ENCODE measurements around the gene THRB. TPM values are rescaled to one million over a fixed set of nuclear protein-coding genes. Genes with fewer than 3 reads are reported as not detected.

THRB gene
- total and polyA plus RNA-seq, 2 experiments from 2014 or later = 3.3 to 5.1 TPM

DNA sequence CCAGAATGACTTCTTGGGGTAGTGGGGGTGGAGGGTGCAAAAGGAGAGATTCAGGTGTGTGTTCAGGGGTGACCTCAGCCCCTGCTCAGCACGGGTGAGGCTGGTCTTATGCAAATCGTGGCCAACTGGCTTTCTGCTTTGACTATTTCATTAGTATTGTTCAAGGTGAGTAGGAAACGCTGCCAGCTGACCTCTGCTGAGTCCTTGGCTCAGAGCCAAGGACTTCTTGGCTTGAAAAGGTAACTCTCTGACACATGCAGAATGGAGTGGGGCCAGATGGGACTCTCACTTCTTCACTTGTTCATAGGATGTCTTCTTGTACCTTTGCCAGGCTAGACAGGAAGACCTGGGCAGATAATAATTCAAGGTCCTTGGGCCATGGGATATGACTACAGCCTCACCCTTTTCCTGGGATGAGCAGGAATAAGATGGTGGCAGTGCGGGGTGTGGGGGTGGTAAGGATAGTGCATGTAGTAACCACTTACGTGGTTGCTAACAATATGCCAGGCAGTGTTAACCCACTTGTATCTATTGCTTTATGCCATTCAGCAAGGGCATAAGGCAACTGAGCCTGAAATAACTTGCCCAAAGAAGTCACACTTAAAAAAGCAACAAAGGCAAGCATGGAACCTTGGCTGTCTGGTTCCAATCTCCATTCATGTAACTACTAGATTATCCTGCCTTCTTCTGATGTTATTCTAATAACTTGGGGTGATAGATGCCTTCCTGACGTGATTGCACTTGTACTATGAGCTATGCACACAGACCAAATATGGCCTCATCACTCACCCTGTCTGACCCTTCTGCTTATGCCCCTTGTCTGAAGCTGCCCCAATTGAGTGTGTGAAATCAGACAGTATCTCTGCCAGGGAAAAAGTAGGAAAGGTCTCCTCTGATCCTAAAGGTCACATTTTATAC is 356.4 kb downstream of the THRB start:
- no peaks in the 10 kb centered on the region for H3K79me2 ChIP-seq (ENCODE audit: insufficient read depth)
- H2AFZ ChIP-seq = no peak overlapping the region
- H3F3A ChIP-seq (ENCODE audit: insufficient read depth) = 0 out of 2 replicates have a peak, but pooled peaks cover 5% of the 10 kb centered on the region
- H3K4me2 ChIP-seq (ENCODE audit: unreplicated experiment) = no peak overlapping the region
- in situ Hi-C loops (cut with MboI) = no loop called here
- no peak for TF ChIP-seq EZH2phosphoT487 (IDR thresholded peaks at IDR 0.05; ENCODE audit: insufficient read depth, low read depth)
- H3K9ac ChIP-seq = no peak overlapping the region
- H3K27me3 ChIP-seq (replicated peaks; ENCODE audit: insufficient read depth) = no peaks in the 10 kb centered on the region
- H3K4me3 ChIP-seq = no peak overlapping the region
- H4K20me1 ChIP-seq (ENCODE audit: insufficient read depth) = no peaks in the 10 kb centered on the region
- H3K4me1 ChIP-seq (ENCODE audit: insufficient read depth) = 0 out of 2 replicates have a peak, but pooled peaks cover 6% of the 10 kb centered on the region
- DNase-seq = no peak
- no peak overlapping the region for H3K27ac ChIP-seq
- H3K36me3 ChIP-seq (ENCODE audit: low read depth) = no peaks in the 10 kb centered on the region
- no peaks in the 10 kb centered on the region for H3K9me3 ChIP-seq (ENCODE audit: low read depth)
- WGBS, 2 experiments (ENCODE audit: low coverage in 1 of 2, low lambda C conversion rate in 2 of 2, missing lambda C conversion rate in 2 of 2) = 91 to 95% methylated on average over 6 of the region's 6 CpGs
- H3K9me2 ChIP-seq (ENCODE audit: insufficient read depth) = no peaks in the 10 kb centered on the region

DNA sequence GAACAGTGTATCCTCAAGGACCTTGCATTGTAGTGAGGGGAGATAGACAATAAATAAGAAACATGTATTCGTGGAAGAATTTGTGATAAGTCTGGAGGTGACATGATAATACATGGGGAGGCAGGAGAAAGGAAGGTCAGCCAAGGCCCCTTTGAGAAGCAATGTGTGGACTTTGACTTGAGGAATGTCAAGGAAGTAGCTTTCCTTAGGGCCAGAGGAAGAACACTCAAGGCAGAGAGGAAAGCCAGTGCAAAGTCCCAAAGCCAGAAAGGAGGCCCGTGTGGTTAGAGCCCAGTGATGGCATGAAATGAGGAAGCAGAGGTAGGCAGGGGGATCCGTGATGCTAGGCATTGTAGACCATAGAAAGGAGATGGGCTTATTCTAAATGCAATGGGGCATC is 357.3 kb downstream of the THRB start:
- TF ChIP-seq EZH2 (IDR thresholded peaks at IDR 0.05; ENCODE audit: insufficient read depth, poor library complexity, severe bottlenecking) (no peak), EZH2phosphoT487 (IDR thresholded peaks at IDR 0.05; ENCODE audit: insufficient read depth, low read depth) (no peak)
- in situ Hi-C loops (cut with MboI) = no loop called here

DNA sequence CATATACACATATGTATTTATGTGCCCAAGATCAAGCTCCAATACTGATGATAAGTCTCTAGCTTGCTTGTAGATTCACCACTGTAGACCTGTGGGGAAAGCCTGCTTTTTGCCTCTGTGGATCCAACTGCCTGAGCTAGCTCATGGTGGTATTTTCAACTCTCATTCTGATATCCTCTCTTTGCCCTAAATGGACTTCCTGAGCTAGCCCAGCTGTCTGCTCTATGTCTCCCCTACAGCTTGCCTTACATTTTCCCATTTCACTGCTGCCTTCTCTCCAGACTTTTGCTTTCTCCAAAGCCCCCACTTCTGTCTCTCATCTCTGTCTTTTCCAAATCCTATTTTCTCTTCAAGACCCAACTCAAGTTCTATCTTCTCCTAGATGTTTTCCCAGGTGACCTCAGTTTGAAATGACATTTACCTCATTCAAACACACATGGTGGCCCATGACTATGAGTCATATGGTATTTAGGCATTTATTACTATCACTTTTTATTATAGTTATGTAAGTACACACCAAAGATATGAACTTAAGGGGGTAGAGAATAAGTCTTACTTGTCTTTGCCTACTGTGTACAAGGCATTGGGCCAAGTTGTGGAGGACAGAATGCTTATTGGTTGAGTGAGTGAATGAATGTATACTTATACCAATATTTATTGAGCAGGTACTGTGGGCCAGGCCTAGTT is 357.9 kb downstream of the THRB start:
- Histone ChIP-seq H3K36me3 (ENCODE audit: low read depth) (no peaks in the 10 kb centered on the region), H3K9ac (no peak overlapping the region), H3K9me3 (ENCODE audit: low read depth) (no peaks in the 10 kb centered on the region), H3K9me2 (ENCODE audit: insufficient read depth) (no peaks in the 10 kb centered on the region), H3K27me3 (replicated peaks; ENCODE audit: insufficient read depth) (no peaks in the 10 kb centered on the region), H3K79me2 (ENCODE audit: insufficient read depth) (no peaks in the 10 kb centered on the region), H4K20me1 (ENCODE audit: insufficient read depth) (no peaks in the 10 kb centered on the region), H2AFZ (no peak overlapping the region), H3K4me3 (no peak overlapping the region), H3K27ac (no peak overlapping the region), H3K4me2 (ENCODE audit: unreplicated experiment) (no peak overlapping the region), H3F3A (ENCODE audit: insufficient read depth) (0 out of 2 replicates have a peak, but pooled peaks cover 5% of the 10 kb centered on the region), H3K4me1 (ENCODE audit: insufficient read depth) (0 out of 2 replicates have a peak, but pooled peaks cover 6% of the 10 kb centered on the region)
- in situ Hi-C loops (cut with MboI) = no loop called here
- TF ChIP-seq EZH2phosphoT487 (IDR thresholded peaks at IDR 0.05; ENCODE audit: insufficient read depth, low read depth) = no peak
- TF ChIP-seq EZH2 (IDR thresholded peaks at IDR 0.05; ENCODE audit: insufficient read depth, poor library complexity, severe bottlenecking) = no peak
- DNase-seq = no peak

More for the DNA sequence above, 357.3 kb downstream of the THRB start:
- H3K9ac ChIP-seq = no peak overlapping the region
- no peak overlapping the region for H3K27ac ChIP-seq
- 0 out of 2 replicates have a peak, but pooled peaks cover 6% of the 10 kb centered on the region for H3K4me1 ChIP-seq (ENCODE audit: insufficient read depth)
- H3K79me2 ChIP-seq (ENCODE audit: insufficient read depth) = no peaks in the 10 kb centered on the region
- no peaks in the 10 kb centered on the region for H3K36me3 ChIP-seq (ENCODE audit: low read depth)
- WGBS, 2 experiments (ENCODE audit: low coverage in 1 of 2, low lambda C conversion rate in 2 of 2, missing lambda C conversion rate in 2 of 2) = 95 to 100% methylated on average over 3 of the region's 3 CpGs
- no peaks in the 10 kb centered on the region for H3K9me2 ChIP-seq (ENCODE audit: insufficient read depth)
- H4K20me1 ChIP-seq (ENCODE audit: insufficient read depth) = no peaks in the 10 kb centered on the region
- H3K4me3 ChIP-seq = no peak overlapping the region
- H2AFZ ChIP-seq = no peak overlapping the region
- 0 out of 2 replicates have a peak, but pooled peaks cover 5% of the 10 kb centered on the region for H3F3A ChIP-seq (ENCODE audit: insufficient read depth)
- DNase-seq = no peak
- H3K4me2 ChIP-seq (ENCODE audit: unreplicated experiment) = no peak overlapping the region
- no peaks in the 10 kb centered on the region for H3K9me3 ChIP-seq (ENCODE audit: low read depth)
- no peaks in the 10 kb centered on the region for H3K27me3 ChIP-seq (replicated peaks; ENCODE audit: insufficient read depth)

DNA sequence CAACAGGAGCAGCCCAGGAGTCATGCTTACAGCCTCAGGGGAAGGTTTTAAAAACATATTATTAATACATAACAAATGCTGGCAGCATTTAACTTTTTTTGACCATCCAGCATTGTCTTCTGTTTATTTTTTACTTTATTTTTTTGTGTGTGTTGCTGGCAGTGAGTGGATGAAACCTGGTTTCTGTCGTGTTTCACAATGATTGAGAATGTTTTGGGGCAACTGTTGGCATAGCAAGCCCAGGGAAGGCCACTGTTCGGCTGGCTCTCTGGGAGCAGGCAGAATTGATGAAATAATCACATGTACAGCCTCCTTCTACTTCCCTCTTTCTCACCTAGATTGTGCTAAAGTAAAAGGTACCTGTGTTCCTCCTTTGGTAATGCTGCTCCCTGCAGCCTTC is 359.4 kb downstream of the THRB start:
- no peaks in the 10 kb centered on the region for H4K20me1 ChIP-seq (ENCODE audit: insufficient read depth)
- H3K4me2 ChIP-seq (ENCODE audit: unreplicated experiment) = no peak overlapping the region
- H3K36me3 ChIP-seq (ENCODE audit: low read depth) = no peaks in the 10 kb centered on the region
- H3K4me3 ChIP-seq = no peak overlapping the region
- H2AFZ ChIP-seq = peak overlapping the region; percentile 9; the same call in 1 of the 2 replicates
- peak overlapping the region; percentile 18; the same call in 1 of the 2 replicates for H3K27ac ChIP-seq
- peak overlapping the region; percentile 5; the same call in 1 of the 2 replicates for H3K9ac ChIP-seq
- no peaks in the 10 kb centered on the region for H3K79me2 ChIP-seq (ENCODE audit: insufficient read depth)
- H3K9me3 ChIP-seq (ENCODE audit: low read depth) = no peaks in the 10 kb centered on the region
- no peaks in the 10 kb centered on the region for H3K27me3 ChIP-seq (replicated peaks; ENCODE audit: insufficient read depth)
- H3F3A ChIP-seq (ENCODE audit: insufficient read depth) = 0 out of 2 replicates have a peak, but pooled peaks cover 5% of the 10 kb centered on the region
- in situ Hi-C loops (cut with MboI) = no loop called here
- peak; percentile 44 for DNase-seq
- WGBS, 2 experiments (ENCODE audit: low coverage in 1 of 2, low lambda C conversion rate in 2 of 2, missing lambda C conversion rate in 2 of 2) = 9 to 32% methylated on average over 2 of the region's 2 CpGs
- H3K9me2 ChIP-seq (ENCODE audit: insufficient read depth) = no peaks in the 10 kb centered on the region
- H3K4me1 ChIP-seq (ENCODE audit: insufficient read depth) = 0 out of 2 replicates have a peak, but pooled peaks cover 6% of the 10 kb centered on the region
- TF ChIP-seq EZH2phosphoT487 (IDR thresholded peaks at IDR 0.05; ENCODE audit: insufficient read depth, low read depth) (no peak), EZH2 (IDR thresholded peaks at IDR 0.05; ENCODE audit: insufficient read depth, poor library complexity, severe bottlenecking) (no peak)

Data from GM23248 (cell line).